NCI-H345 treated with DMSO at 0.1 percent for 48 hours (cell line): ENCODE data around the gene ATXN1.
"Not testable (repeated sequence)": the region's sequence is repeated elsewhere in the genome, so short reads cannot be mapped to it uniquely, and the experiment has no call there.

Source experiments
- DNase-seq: peaks from one replicate; lab custom pipeline; 2025; ENCODE audit not compliant: unreplicated experiment; lab: John Stamatoyannopoulos, UW

ATXN1 gene

DNA sequence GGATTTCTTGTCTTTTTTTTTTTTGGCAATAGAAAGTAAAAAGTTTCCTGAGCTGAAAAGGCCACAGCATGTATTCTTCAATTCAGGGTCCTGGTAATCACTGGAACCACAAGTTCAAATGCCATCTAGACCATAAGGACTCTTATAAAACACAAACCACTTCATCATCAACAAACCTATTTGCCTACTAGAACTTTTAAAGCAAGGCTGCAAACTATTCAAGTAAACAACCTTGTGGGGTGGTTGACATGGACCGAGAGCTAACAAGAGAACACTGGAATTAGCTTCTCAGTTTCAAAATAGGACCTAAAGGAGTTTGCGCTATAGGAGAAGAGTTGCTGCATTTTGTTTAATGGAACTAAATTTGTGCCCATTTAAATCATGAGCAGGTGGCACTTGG lies 215.9 kb downstream of the ATXN1 start:
- no peak for DNase-seq

- no peak for DNase-seq
These were observed 216.7 kb downstream of the ATXN1 start for GRCh38 chr6:16544521-16544920.

DNA sequence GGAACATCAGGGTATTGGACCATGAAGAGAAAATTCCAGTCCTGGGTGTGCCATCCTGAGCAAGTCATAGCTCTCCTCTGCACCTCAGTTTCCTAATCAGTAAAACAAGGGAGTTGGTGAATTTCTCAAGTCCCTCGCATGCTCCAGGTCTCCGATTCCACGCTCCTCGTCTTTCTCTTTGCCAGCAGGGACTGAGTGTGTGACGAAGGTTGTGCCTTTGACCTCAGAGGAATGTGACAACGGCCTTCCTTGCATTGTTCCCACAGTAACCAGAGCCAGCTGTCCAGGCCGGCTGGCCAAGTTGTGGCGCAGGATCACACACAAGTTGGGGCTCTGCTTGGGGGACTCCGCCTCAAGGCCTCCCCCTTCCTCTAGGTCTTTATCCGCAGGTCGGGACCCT lies 217.3 kb downstream of the ATXN1 start:
- DNase-seq: no peak

DNA sequence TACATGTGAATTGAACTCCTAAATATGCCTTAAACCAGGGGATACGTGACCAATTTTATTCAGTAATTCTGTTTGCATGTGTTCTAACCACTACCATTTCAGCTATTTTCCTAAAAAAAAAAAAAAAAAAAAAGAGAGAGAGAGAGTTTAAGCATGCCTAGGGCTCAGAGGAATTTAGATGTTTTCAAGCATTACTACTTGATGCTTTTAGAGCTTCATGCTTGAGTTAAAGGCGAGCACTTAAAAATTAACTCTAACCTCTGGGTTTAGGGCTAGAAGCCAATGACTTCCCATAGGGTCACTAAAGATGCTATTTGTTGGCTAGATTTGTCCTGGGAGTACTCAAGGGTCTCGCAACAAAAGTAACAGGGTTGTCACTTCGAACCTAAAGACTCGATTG lies 217.7 kb downstream of the ATXN1 start:
- DNase-seq: no peak

GRCh38 chr6:16542070-16542469 lies 219.2 kb downstream of the ATXN1 start:
- DNase-seq: no peak

GRCh38 chr6:16540804-16541752 lies 220.2 kb downstream of the ATXN1 start:
- no peak for DNase-seq

DNA sequence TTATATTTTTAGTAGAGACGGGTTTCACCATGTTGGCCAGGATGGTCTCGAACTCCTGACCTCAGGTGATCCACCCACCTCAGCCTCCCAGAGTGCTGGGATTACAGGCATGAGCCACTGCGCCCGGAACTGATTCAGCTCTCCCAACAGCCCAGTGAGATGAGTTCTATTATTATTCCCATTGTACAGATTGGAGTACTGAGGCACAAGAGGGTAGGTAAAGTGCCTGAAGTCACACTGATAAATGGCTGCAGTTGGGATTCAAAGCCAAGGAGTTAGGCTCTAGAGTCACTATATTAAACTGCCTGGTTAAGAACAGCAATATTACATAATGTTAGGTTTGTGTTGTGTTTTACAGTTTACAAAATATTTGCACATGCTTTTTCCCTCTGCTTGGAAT lies 220.9 kb downstream of the ATXN1 start:
- DNase-seq: not testable (repeated sequence)

DNA sequence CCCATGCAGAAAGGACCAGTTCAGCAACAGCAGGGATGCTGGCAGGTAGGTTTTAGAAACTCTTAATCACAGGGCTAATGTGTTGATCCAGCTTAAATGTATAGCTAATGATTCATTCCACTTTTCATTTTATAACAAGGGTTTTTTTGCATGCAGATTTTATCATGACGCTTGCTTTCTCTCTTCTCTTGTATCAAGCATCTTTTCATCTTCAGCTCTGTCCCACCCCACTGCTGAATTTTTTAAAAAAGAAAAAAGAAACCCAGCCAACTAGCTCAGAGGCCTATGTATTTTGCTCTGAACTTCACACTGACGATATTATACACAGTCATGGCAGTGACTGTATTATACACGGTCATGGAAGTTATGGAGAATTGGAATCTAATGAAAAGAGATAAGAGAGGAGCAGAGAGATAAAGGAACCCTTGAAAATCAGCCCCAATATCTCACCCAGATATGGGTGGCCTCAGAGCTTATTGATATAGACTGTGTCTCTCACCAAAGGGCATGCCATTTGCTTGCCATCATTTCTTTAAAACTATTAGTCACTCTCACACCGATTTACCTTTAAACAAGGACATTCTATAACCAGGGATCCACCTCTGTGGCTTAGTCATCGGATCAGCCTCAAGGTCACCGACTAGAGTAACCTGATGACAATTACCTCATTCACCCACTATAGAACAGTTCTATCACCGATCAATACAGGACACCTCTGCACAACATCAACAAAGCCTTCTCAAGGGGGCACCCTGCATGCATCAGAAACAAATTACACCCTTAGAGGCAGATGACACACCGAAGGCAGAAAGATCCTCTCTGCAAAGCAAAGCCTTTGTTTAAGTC lies 222.0 kb downstream of the ATXN1 start:
- DNase-seq: no peak

- no peak for DNase-seq
These were observed 225.7 kb downstream of the ATXN1 start for GRCh38 chr6:16535564-16535963.

DNA sequence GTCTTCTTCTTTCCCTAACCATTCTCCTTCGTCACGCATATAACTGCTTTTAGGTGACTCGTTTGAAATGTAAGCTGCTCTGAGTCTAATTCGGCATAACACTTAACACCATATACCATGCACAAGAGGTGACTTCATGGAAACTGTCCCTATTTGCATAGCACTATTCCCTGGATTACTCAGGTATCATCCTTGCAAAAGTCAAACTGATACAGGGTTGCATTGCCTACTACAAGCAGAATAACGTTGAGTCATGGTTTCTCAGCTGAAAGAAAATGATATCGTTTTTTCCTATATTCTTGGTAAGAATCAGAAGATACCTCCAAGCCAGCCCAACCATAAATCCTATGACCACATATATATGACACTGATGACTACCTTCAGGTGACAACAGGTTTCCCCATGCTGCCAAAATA lies 227.5 kb downstream of the ATXN1 start:
- no peak for DNase-seq

GRCh38 chr6:16533210-16533609 lies 228.1 kb downstream of the ATXN1 start:
- DNase-seq: no peak

GRCh38 chr6:16527691-16528090 lies 233.6 kb downstream of the ATXN1 start:
- DNase-seq: no peak

DNA sequence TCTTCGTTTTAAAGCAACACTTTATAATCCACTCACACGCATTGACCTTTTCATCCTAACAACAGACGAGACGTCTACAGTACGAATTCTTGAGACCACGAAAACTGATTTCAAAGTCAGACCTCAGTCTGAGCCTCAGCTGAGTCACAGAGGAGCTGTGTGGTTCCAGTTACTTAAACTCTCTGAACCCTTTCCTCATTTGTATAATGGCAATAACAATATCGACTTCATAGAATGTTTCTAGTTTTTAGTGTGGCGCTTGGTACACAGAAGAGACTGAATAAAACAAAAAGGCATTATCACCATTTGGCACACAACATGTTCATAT lies 236.9 kb downstream of the ATXN1 start:
- no peak for DNase-seq

- DNase-seq: no peak
These were observed 237.5 kb downstream of the ATXN1 start for GRCh38 chr6:16523606-16524379.

DNA sequence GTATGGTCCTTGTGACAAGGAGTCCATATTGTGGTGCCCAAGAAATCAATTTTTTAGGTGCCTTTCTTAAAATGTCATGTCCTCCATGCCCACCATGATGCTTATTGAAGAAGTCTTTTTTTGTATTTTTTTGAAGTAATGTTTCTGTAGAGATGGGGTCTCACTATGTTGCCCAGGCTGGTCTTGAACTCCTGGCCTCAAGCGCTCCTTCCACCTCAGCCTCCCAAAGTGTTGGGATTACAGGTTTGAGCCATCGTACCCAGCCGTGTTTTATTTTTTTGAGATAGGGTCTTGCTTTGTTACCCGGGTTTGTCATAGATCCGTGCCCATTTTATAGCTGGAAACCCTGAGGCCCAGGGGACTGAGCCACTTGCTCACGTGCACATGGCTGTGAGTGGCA lies 238.3 kb downstream of the ATXN1 start:
- DNase-seq: no peak

GRCh38 chr6:16521528-16521927 lies 239.7 kb downstream of the ATXN1 start:
- DNase-seq: no peak

GRCh38 chr6:16519265-16520242 lies 241.7 kb downstream of the ATXN1 start:
- DNase-seq: no peak

- no peak for DNase-seq
These were observed 243.0 kb downstream of the ATXN1 start for GRCh38 chr6:16518265-16518664.

GRCh38 chr6:16514249-16514648 lies 247.0 kb downstream of the ATXN1 start:
- DNase-seq: no peak
